PC-3 (cell line): ENCODE data around the gene FLG.
"Not testable (repeated sequence)": the region's sequence is repeated elsewhere in the genome, so short reads cannot be mapped to it uniquely, and the experiment has no call there.

Experiments
- CTCF ChIP-seq: fragments of 300-600 bp; sonication (generic); conservative IDR thresholded peaks from 2 replicates; pipeline ENCODE4 v1.5.1; 2017; ENCODE audit warnings: antibody characterized with exemption, low read depth, mild to moderate bottlenecking, low read length
- EZH2 ChIP-seq: fragments of 300-600 bp; sonication (generic); IDR thresholded peaks from one replicate; pipeline ENCODE4 v1.6.1; 2017; ENCODE audit warnings: antibody characterized with exemption, mild to moderate bottlenecking, low read length; ENCODE audit not compliant: unreplicated experiment
- EZH2phosphoT487 ChIP-seq: fragments of 300-600 bp; sonication (generic); IDR thresholded peaks from 2 replicates; pipeline ENCODE4 v1.6.1; 2018; ENCODE audit warnings: mild to moderate bottlenecking, antibody characterized with exemption, low read length, borderline replicate concordance

GRCh38 chr1:152256394-152256793 is 68.6 kb downstream of the FLG start:
- TF ChIP-seq CTCF, EZH2, EZH2phosphoT487: not testable (repeated sequence)
